VCaP (cell line): Measurements from ENCODE around the gene TRMT11.

Source experiments
- H3K27ac ChIP-seq: fragments of 450-650 bp; 2 replicates; pipeline ENCODE4 v1.5.1; 2017
- CTCF ChIP-seq: fragments of 450-650 bp; conservative IDR thresholded peaks from 2 replicates; pipeline ENCODE4 v1.5.1; 2017; ENCODE audit warnings: mild to moderate bottlenecking, moderate library complexity

Gene TRMT11

GRCh38 chr6:126039284-126039683 is 52.9 kb downstream of the TRMT11 start:
- no peak overlapping the region for H3K27ac ChIP-seq
- no peak for TF ChIP-seq CTCF

GRCh38 chr6:126040394-126040793 is 54.1 kb downstream of the TRMT11 start:
- no peak overlapping the region for H3K27ac ChIP-seq
- TF ChIP-seq CTCF = no peak

GRCh38 chr6:126040826-126041225 is 54.5 kb downstream of the TRMT11 start:
- no peak for TF ChIP-seq CTCF
- no peak overlapping the region for H3K27ac ChIP-seq

GRCh38 chr6:126041516-126041915 is 55.2 kb downstream of the TRMT11 start:
- TF ChIP-seq CTCF = no peak
- no peak overlapping the region for H3K27ac ChIP-seq

GRCh38 chr6:126042001-126042419 is 55.7 kb downstream of the TRMT11 start:
- no peak overlapping the region for H3K27ac ChIP-seq
- TF ChIP-seq CTCF = no peak

- no peak for TF ChIP-seq CTCF
- no peak overlapping the region for H3K27ac ChIP-seq
Observed at GRCh38 chr6:126047648-126048047, 61.3 kb downstream of the TRMT11 start.

GRCh38 chr6:126048635-126049034 is 62.3 kb downstream of the TRMT11 start:
- no peak for TF ChIP-seq CTCF
- no peak overlapping the region for H3K27ac ChIP-seq

GRCh38 chr6:126050795-126051194 is 64.5 kb downstream of the TRMT11 start:
- no peak for TF ChIP-seq CTCF
- H3K27ac ChIP-seq = no peak overlapping the region
